ENCODE results near the gene FBXL12.
"Not testable (repeated sequence)": the region's sequence is repeated elsewhere in the genome, so short reads cannot be mapped to it uniquely, and the experiment has no call there.

Gene FBXL12

DNA sequence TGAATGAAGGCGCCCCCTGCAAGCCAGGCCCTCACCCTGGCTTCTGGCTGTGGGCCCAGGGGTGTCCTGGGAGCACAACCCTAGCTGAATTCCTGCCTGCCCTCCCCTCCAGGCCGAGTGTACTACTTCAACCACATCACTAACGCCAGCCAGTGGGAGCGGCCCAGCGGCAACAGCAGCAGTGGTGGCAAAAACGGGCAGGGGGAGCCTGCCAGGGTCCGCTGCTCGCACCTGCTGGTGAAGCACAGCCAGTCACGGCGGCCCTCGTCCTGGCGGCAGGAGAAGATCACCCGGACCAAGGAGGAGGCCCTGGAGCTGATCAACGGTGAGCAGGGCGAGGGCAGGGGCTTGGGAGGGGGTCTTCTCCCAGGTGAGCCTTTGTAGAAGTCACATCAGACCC is 19.4 kb upstream of the FBXL12 start:
- no peak for DNase-seq

DNA sequence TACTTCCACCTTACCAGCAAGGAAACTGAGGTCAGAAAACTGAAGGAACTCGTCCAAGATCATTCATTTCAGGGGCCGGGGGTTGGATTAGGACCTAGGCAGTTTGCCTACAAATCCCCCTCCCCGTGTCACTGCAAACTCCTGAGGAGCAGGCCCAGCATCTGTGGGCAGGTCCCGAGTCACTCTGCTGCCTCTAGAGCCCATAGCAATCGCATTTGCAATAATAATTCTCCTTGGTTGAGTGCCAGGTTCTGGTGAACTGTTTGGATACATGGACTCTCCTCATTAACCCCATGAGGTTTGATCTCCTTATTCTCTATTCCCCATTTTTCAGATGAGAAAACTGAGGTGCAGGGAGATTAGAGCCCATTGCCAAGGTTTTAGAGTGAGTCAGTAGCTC is 17.1 kb upstream of the FBXL12 start:
- DNase-seq = peak; percentile 28

- no peak for DNase-seq
Observed at GRCh38 chr19:9835507-9835949, 16.6 kb upstream of the FBXL12 start.

DNA sequence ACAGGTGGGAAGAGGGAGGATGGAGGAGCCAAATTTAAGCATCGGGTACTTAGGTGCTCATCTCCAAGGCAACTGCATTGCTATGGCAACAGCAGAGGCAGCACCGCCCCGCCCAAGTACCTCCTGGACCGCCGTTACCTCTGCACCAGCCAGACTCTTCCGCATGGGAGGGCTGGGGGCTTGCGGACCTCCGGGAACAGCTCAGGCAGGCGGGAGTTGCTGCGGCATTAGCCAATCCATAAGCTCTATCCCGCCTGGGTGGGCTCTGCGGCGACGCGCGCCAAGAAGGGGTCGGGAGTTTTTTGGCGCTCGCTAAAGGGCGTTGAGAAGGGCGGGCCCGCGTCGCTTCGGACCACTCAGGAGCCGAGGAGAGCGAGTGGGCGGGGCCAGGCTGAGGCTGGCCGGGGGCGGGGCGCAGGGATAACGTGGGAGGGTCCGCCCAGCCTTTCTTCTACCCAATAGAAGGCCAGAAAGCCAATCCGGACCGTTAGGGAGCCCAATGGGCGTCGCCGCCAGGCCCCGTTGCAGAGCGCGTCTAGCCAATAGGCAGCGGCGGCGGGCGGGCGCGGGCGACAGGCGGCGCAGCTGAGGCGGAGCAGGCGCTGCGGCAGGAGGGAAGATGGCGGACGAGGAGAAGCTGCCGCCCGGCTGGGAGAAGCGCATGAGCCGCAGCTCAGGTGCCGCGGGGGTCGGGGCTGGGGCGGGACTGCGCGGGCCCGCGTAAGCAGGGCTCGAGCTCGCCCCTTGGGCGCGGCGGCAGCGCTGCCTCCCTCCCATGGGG is 16.0 kb upstream of the FBXL12 start, which contains the start of gene PIN1:
Gene PIN1 (plus strand): TSS at position 593 of the 781 bp plus-strand sequence. CDS start 27 bp downstream, at position 620.
- DNase-seq = peak; percentile 99

DNA sequence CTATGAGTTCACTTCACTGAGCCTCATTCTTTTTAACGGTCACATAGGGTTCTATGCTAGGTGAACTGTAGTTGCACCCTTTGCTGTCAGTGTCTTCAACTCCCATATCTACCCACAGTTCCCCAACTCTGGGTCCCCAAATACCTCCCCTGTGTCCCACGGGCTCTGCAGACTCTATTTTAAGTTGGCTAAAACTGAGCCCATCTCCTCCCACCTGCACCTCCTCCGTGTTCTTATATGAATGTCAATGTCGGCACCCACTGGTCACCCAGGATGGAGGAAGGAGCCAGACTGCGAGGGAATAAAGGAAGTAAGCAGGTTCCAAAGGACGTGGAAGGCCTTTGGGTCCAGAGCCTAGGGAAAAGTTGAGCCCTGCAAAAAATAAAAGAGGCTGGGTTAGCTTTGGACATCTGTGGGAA is 15.4 kb upstream of the FBXL12 start:
- no peak for DNase-seq

GRCh38 chr19:9828551-9829063 is 9.7 kb upstream of the FBXL12 start:
- no peak for DNase-seq

- peak; percentile 86 for DNase-seq
Observed at GRCh38 chr19:9827289-9828238, 8.7 kb upstream of the FBXL12 start, which contains the start of gene UBL5. UBL5 (plus strand) TSS chr19:9827918; CDS start chr19:9828338, 420 bp downstream.

DNA sequence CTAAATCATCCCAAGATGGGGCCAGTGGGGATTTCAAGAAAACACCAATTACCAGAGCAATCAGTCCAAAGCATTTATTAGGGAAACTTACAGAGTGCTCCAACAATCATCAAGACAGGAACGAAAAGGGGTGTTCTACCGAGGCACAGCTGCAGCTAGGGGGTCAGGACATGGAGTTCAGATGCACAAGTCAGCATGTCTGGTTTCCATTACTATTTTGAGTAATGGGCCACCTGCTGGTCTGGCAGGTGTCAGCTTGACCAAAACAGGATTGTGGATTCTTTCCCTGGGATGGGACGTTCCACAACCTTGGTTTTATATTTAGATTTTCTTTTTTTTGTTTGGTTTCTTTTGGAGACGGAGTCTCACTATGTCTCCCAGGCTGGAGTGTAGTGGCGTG is 4.9 kb upstream of the FBXL12 start:
- no peak for DNase-seq

DNA sequence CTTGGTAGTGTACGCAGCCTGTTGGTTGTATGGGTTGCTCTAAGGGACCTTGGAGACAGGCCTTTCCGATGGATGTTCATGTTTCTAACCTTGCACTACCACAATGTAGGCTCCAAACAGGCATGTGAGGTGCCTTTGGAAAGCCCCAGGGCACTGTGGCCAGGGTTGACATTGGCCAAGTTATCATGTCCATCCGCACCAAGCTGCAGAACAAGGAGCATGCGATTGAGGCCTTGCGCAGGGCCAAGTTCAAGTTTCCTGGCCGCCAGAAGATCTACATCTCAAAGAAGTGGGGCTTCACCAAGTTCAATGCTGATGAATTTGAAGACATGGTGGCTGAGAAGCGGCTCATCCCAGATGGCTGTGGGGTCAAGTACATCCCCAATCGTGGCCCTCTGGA is 1.2 kb upstream of the FBXL12 start:
- not testable (repeated sequence) for DNase-seq

GRCh38 chr19:9819596-9819909 is 674 bp upstream of the FBXL12 start:
- no peak for DNase-seq

GRCh38 chr19:9818175-9818733 is 625 bp downstream of the FBXL12 start:
- no peak for DNase-seq

GRCh38 chr19:9811139-9811538 is 7.7 kb downstream of the FBXL12 start:
- no peak for DNase-seq

GRCh38 chr19:9808855-9809824 is 9.7 kb downstream of the FBXL12 start:
- DNase-seq = no peak

GRCh38 chr19:9806803-9807202 is 12.1 kb downstream of the FBXL12 start:
- DNase-seq = no peak

GRCh38 chr19:9801976-9802375 is 16.9 kb downstream of the FBXL12 start:
- no peak for DNase-seq

- DNase-seq = no peak
Observed at GRCh38 chr19:9799162-9799561, 19.7 kb downstream of the FBXL12 start.

- DNase-seq = no peak
Observed at GRCh38 chr19:9797871-9798270, 21.0 kb downstream of the FBXL12 start.

GRCh38 chr19:9796113-9796773 is 22.6 kb downstream of the FBXL12 start:
- DNase-seq = peak; percentile 81

DNA sequence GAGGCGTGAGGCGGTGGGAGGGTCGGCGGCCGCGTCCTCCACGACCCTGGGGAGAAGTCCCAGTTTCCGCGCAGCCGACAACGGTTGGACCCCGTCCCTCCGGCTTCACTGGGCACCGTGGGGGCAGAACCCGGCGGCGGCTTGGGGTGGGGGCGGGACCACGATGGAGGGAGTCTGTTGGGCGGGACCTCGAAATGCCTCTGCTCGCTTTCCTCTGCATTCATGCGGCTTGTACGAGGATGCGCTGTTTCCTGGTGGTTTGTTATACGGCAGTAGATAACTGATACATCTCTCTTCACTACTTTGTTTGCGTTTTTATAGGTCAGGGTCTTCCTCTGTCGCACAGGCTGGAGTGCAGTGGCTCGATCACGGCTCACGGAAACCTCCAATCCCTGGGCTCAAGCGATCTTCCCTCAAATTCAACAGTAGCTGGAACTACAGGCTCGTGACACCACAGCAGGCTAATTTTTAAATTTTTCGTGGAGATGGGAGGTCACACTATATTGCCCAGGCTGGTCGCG is 25.7 kb downstream of the FBXL12 start:
- no peak for DNase-seq

DNA sequence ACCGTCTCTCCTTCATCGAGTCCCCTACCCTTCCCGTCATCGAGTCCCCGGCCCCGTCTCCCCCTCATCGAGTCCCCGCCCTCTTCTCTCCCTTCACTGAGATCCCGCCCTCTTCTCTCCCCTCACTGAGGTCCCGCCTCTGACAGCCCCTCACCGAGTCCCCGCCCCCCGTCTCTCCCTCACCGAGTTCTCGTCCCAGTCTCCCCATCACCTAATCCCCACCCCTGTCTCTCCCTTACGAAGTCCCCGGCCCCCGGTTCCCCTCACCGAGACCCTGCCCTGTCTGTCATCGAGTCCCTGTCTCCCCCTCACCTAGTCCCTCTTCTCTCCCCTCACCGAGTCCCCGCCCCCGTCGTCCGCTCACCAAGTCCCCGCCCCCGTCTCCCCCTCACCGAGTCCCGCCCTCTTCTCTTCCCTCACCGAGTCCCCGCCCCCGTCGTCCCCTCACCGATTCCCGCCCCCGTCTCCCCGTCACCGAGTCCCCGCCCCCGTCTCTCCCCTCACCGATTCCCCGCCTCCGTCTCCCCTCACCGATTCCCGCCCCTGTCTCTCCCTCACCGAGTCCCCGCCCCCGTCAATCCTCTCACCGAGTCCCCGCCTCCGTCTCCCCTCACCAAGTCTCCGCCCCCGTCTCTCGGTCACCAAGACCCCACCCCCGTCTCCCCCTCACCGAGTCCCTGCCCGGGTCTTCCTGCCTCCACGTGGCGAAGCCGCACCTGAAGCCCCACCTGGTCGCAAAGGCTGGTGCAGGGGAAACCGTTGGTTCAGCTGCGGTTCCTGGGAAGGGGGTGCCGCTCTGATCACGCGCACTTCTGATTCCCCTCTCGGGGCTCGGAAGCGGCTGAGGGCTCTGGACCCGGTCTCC is 26.4 kb downstream of the FBXL12 start:
- DNase-seq = peak; percentile 97

All from COR-L47 (cell line).